Peyer's patch (tissue), 4 donors: ENCODE measurements around the gene EFL1.

Experiments used
- POLR2A ChIP-seq, 2 donors: fragments of 450-650 bp; IDR thresholded peaks; one replicate each; pipeline ENCODE4 v1.5.1; 2017; ENCODE audit warnings: antibody characterized with exemption in 2 of 2, mild to moderate bottlenecking in 2 of 2, moderate library complexity in 2 of 2
- TF ChIP-seq, protein P1 (sequence below), 6 experiments: fragments of 450-650 bp in 4 of 6; fragments of 200-600 bp in 2 of 6; sonication (generic) in 1 of 6; IDR thresholded peaks; one replicate each; pipeline ENCODE4 v1.5.1; 2017 to 2019; ENCODE audit warnings: antibody characterized with exemption in 6 of 6, mild to moderate bottlenecking in 3 of 6, moderate library complexity in 1 of 6

DNA sequence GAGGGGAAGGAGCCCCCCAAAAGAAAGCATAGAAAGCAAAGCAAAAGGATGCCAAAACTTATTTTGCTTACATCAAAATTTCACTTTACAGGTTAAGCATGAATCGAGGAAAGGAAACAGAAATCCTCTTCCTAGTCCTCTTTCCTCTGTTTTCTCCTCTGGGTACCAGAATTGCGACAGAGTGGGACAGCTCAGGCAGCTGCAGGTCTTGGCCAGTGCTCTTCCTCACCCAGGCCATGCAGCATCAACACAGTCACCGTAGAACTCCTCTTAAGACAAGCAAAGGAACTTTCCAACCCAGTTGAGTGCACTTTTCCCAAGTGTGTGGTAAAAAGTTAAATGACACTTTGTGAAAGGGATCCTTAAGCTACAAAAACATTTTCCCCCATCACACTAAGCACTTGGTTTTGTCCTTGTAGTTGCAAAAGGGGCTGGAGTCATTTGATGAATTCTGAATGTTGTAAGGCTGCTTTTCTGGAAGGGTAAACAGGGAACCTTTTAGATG is 170.8 kb downstream of the EFL1 start:
- TF ChIP-seq, protein P1, sequence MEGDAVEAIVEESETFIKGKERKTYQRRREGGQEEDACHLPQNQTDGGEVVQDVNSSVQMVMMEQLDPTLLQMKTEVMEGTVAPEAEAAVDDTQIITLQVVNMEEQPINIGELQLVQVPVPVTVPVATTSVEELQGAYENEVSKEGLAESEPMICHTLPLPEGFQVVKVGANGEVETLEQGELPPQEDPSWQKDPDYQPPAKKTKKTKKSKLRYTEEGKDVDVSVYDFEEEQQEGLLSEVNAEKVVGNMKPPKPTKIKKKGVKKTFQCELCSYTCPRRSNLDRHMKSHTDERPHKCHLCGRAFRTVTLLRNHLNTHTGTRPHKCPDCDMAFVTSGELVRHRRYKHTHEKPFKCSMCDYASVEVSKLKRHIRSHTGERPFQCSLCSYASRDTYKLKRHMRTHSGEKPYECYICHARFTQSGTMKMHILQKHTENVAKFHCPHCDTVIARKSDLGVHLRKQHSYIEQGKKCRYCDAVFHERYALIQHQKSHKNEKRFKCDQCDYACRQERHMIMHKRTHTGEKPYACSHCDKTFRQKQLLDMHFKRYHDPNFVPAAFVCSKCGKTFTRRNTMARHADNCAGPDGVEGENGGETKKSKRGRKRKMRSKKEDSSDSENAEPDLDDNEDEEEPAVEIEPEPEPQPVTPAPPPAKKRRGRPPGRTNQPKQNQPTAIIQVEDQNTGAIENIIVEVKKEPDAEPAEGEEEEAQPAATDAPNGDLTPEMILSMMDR (IDR thresholded peaks at IDR 0.05) = no peak
- no peak for TF ChIP-seq POLR2A (IDR thresholded peaks at IDR 0.05)
